GM19099 (cell line): ENCODE results near the gene GSKIP.

ENCODE experiments used
- POLR2A ChIP-seq: IDR thresholded peaks from 3 replicates; pipeline ENCODE4 v1.6.1; 2011; ENCODE audit warnings: low read depth; ENCODE audit not compliant: insufficient read length; ENCODE audit errors: extremely low read depth

Gene GSKIP

DNA sequence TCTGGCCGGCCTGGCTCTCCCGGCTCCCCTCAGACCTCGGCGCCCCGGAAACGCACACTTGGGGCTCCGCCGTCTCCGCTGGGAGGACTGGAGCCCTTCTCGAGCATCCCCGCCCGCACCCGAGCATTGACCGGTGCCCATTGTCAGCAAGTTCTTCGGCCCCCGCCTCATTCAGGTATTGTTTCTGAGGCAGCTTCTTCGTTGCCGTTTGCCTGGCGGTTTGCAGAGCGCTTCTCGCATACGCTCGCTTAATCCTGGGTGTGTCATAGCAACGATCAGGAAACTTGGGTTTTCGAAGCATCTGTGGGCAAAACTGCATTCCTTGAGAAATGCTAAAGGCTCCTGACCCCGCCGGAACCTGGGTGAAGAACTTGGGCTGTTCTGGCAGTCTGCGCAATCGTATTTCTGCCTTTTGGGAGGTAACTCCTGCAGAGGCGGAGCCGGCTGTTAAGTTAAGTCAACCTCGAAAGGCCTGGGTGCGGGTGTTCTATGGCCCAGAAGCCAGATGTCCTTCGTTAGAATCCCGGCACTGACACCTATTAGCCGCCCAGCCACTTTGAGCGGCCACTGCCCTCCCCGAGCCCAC is 518 bp downstream of the GSKIP start:
- TF ChIP-seq POLR2A = no peak

DNA sequence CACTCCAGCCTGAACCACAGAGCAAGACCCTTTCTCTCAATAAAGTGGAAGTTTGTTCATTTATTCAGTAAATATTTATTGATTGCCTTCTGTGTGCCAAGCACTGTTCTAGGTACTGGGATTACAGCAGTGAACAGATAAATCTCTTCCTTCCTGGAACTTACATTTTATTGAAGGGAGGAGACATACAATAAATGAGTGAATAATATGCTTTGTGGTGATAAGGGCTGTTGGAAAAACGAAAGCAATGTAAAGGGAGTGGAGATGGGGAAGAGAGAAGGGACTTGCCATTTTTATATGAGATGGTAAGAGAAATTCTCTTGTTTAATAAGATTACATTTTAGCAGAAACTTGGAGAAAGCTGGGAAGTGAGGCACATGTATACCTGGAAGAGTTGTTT is 1.6 kb downstream of the GSKIP start:
- TF ChIP-seq POLR2A = no peak

DNA sequence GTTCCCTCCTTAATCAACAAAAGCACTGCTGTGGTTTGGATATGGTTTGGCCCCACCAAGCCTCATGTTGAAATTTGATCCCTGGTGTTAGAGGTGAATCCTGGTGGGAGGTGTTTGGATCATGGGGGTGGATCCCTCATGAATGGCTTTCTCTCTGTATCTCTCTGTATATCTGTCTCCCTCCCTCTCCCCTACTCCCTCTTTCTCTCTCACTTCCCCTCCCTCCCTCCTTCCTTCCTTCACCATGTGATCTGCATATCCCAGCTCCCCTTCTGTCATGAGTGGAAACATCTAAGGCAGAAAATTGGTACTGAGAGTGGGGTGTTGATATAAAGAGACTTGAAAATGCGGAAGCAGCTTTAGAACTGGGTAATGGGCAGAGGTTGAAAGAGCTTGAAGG is 5.2 kb downstream of the GSKIP start:
- TF ChIP-seq POLR2A = no peak

DNA sequence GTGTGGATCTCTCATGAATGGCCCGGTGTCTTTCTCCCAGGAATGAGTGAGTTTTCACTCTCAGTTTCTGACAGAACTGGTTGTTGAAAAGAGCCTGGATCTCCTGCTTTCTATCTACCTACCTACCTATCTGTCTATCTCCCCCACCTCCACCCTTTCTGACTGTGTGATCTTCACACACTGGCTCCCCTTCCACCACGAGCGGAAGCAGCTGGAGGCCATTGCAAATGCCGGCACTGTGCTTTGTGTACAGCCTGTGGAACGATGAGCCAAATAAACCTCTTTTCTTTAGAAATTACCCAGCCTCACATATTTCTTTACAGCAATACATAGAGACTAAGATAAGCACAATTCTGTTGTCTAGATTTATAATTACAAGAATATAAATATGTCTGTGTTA is 7.2 kb downstream of the GSKIP start:
- no peak for TF ChIP-seq POLR2A

GRCh38 chr14:96373538-96373937 is 10.2 kb downstream of the GSKIP start:
- no peak for TF ChIP-seq POLR2A

GRCh38 chr14:96376093-96376492 is 12.8 kb downstream of the GSKIP start:
- TF ChIP-seq POLR2A = no peak

GRCh38 chr14:96380735-96381134 is 17.4 kb downstream of the GSKIP start:
- no peak for TF ChIP-seq POLR2A

DNA sequence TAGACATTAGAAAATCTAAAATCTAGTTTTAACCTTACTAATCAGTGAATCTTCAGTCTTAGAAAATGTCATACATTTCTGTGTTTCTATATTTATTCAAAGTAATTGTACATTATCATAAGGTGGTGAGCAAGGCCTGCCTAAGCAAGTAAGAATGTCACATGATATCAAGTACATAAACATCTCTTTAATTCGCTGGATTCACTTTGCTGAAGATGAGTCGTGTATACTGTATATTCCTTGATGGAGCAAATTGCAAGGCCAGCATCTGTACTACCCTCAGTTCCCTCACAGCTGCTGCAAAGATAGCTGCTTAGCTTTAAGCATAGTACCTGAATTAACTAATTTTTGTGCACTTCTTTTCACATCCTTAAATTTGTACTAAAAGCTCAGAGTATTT is 20.1 kb downstream of the GSKIP start:
- TF ChIP-seq POLR2A = no peak

- TF ChIP-seq POLR2A = no peak
Measured at GRCh38 chr14:96384053-96384452, 20.7 kb downstream of the GSKIP start.

DNA sequence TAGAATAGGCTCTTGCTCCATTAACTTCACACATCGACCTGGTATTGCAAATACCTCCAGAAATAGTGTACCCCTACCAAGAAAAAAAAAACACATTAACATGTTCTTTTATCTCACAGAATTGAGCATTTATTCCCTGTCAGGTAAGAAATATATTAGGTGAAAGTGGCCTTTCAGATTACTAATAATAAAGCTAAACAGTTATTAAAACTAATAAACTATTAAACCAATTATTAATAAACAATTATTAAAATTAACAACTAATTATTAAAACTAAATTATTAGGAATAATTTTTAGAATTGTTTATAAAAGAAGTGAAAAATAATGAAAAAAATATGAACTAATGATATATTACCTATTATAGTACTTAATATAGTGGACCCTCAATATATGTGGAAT is 21.4 kb downstream of the GSKIP start:
- TF ChIP-seq POLR2A = no peak

- TF ChIP-seq POLR2A = no peak
Measured at GRCh38 chr14:96385385-96385784, 22.1 kb downstream of the GSKIP start.

GRCh38 chr14:96390965-96391292 is 27.6 kb downstream of the GSKIP start:
- no peak for TF ChIP-seq POLR2A

GRCh38 chr14:96391293-96392118 is 28.2 kb downstream of the GSKIP start:
- TF ChIP-seq POLR2A = peak; percentile 72

DNA sequence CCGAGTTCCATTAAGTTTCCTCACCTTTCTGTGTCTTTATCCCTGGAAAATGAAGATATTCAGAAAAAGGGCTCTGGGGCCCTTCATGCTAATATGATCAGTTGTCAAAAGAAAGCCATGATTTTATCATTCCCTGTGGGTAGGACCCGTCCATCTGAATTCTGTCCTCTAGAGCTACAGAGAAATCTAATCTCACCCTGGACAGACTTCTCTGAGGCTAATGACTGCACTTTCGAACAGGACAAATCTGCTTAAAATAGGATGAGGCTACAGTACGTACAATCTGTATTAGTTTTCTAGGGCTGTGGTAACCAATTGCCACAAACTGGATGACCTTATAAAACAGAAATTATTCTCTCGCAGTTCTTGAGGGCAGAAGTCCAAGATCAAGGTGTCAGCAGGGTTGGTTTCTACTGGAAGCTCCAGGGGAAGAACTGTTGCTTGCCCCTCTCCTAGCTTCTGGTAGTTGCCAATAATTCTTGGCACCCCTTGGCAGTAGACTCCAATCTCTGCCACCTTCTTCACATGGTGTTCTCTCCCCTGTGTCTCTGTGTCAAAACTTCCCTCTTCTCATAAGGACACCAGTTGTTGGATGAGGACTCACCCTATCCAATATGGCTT is 29.9 kb downstream of the GSKIP start:
- TF ChIP-seq POLR2A = no peak

- no peak for TF ChIP-seq POLR2A
Measured at GRCh38 chr14:96394047-96394815, 30.9 kb downstream of the GSKIP start.

GRCh38 chr14:96398432-96398831 is 35.1 kb downstream of the GSKIP start:
- TF ChIP-seq POLR2A = no peak

DNA sequence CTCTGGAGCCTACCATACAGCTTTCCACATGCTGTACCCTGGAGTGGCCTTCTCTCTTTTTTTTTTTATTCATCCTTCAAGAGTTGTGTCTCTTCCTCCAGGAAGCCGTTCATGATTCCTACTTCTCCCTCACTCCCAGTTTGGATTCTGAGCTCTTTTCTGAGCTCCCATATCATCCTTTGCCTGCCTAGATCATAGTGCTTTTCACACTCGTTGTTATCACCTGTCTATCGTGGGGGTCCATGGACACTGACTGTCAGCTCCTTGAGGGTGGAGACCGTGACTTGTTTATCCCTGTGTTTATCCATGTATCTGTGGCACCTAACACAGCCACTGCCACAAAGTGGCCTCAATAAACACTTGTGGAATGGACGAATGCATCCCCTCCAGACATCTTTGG is 35.6 kb downstream of the GSKIP start:
- no peak for TF ChIP-seq POLR2A
